Activated CD8-positive, alpha-beta memory T cell treated with anti-CD3 and anti-CD28 coated beads for 4 hours (primary cell): ENCODE measurements around the gene ACSBG1.
"Not testable (repeated sequence)": the region's sequence is repeated elsewhere in the genome, so short reads cannot be mapped to it uniquely, and the experiment has no call there.

Source experiments
- DNase-seq, 2 donors: peaks; one replicate each; pipeline ENCODE4 v3.0.0-alpha.2; 2020; ENCODE audit warnings: low read depth in 2 of 2

Gene ACSBG1

DNA sequence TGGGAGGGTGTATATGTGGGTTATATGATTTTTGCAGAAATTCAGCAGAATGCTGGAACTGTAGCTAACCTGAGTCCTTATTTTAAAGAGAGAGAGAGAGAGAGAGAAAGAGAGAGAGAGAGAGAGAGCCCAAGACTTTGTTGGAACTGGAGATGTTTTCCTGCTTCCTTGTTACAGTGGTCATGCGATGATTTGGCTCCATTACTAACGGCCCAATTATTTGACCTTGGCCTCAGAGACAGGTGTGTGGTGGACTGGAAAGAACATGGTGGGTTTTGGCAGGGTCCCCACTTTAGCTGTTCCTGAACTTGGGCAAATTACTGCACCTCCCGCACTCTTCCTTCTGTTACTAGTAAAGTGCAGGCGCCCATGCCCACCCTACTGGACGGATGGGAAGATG is 14.8 kb upstream of the ACSBG1 start:
- no peak for DNase-seq

DNA sequence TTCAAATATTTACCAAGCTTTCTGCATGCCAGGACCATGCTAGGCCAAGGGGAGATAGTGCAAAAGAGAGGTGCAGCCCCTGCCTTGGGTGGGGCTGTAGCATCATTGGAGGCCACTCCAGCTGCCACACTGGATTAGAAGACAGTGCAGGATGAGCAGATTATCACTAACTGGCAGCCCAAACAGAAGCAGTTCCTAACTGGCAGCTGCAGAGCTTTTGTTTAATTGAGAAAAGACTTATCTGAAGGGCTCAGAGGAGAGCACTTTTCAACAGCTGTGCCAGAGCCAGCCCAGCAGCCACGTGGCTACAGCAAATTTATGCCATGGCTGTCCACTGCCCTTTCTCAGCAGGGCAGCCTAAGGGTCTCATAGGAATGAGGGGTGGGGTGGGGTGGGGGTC is 13.5 kb upstream of the ACSBG1 start:
- no peak for DNase-seq

DNA sequence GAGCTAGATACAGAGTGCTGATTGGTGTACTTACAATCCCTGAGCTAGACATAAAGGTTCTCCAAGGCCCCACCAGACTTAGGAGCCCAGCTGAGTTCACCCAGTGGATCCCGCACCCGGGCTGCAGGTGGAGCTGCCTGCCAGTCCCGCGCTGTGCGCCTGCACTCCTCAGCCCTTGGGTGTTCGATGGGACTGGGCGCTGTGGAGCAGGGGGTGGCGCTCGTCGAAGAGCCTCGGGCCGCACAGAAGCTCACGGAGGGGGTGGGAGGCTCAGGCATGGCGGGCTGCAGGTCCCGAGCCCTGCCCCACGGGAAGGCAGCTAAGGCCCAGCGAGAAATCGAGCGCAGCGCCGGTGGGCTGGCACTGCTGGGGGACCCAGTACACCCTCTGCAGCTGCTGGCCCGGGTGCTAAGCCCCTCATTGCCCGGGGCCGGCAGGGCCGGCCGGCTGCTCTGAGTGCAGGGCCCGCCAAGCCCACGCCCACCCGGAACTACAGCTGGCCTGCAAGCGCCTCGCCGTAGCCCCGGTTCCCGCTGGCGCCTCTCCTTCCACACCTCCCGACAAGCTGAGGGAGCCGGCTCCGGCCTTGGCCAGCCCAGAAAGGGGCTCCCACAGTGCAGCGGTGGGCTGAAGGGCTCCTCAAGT is 11.7 kb upstream of the ACSBG1 start:
- DNase-seq = not testable (repeated sequence)

DNA sequence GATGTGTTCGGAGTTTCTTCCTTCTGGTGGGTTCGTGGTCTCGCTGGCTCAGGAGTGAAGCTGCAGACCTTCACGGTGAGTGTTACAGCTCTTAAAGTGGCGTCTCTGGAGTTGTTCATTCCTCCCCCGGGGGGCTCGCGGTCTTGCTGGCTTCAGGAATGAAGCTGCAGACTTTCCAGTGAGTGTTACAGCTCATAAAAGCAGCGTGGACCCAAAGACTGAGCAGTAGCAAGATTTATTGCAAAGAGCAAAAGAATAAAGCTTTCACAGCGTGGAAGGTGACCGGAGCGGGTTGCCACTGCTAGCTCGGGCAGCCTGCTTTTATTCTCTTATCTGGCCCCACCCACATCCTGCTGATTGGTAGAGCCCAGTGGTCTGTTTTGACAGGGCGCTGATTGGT is 11.0 kb upstream of the ACSBG1 start:
- DNase-seq = not testable (repeated sequence)

DNA sequence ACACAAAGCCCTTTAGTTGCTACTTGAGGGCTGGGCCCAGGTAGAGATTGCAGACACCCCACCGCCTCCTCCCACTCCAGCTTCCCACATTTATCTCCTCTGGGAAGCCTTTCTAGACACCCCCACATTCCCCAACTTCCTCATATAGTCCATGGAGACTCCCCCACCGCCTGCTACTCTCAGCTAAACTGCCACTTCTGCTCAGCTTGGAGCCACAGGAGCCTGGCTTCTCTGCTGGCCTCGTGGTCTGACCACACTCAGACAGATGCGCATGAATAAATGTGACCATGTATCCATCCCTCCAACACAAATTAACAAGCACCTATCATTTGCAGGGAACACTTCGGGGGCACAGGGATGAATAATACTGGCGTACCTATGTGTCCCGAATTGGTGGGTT is 10.5 kb upstream of the ACSBG1 start:
- no peak for DNase-seq

DNA sequence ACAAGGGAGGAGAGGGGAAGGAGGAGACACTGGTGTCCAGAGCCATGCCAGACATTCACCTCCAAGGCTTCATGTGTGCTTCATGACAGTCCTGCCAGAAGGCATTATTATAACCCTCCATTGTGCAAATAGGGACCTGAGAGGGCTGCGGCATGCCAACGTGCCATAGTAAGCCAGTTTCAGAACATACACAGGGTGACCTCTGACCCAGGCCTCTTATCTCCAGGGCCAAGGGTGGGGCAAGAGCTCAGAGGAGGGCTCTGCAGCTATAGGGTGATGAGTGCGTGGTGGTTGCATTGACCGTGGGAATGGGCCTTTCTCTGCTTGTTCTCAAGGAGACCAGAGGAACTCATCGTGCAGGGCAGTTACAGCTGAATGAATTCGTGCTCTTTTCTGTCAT is 9.7 kb upstream of the ACSBG1 start:
- DNase-seq = no peak

DNA sequence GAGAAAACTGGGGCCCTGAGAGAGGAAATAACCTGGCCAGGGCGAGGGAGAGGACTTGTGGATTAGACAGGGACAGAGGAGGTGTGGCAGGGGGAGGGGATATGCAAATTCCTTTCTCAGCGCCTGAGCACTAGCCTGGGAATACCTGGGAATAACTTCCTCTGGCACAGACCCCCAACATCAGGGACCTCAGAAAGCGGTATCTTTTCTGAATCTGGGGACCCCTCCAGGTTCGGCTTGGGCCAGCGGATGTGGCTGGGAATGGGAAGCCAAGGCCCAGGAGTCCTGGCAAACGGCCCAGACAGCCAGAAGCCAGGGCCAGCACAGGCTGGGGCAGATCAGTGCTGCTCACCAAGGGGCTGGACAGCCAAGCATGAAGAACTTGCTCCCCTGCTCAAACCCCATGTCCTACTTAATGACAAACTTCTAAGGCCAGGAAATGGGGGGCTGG is 9.2 kb upstream of the ACSBG1 start:
- no peak for DNase-seq

DNA sequence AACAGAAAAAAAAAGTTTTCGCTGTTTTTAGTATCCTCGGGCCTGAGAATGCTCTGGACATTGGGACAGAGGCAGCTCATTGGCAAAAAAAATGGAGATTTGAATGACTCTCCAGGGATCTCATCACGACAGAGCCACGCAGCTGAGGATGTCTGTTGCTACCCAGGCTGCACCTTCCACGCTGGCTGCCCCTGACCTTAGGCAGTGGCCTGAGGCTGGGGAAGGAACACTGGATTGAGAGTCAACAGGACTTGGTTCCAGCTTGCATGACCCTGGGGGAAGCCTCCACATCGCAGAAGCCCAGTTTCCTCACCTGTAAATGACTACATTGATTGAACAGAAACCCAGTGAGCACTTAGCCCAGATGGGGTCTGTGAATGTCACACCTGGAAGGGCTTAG is 8.7 kb upstream of the ACSBG1 start:
- no peak for DNase-seq

DNA sequence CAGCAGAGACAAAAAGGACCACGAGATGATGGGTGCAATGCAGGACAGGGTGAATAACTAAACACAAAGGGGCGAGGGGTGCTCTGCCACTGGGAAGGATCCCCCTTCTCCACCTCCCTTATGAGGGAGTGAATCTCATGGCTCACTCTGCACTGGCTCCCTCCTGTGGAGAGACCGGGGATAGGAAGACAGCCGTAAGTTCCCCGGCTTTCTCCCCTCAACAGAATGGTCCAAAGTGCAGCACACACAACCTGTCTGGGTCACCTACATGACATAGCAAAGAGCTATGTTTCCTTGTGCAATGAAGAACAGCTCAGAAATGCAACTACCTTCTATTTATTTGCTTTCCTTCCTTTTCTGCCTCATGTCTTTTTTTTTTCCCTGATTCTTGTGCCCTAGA is 7.8 kb upstream of the ACSBG1 start:
- DNase-seq = no peak

DNA sequence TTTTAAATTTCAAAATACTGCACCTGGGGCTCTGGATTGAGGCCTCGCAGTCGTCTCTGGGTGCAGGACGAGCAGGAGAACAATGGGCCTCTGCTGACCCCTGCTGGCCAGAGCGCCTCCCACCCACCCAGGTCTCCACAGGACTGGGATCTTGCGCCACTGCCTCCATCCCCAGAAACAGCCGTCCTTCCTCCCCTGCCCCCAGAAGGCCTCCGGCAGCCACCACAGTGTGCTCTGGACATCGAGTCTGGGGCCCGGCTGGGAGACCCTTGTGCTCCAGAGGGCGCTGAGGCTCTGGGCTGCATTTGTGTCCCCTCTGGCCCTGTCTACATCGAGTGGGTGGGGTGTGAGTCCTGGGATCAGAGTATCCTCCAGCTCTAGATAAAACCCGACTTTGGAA is 6.7 kb upstream of the ACSBG1 start:
- peak; percentile 60 to 61 for DNase-seq

DNA sequence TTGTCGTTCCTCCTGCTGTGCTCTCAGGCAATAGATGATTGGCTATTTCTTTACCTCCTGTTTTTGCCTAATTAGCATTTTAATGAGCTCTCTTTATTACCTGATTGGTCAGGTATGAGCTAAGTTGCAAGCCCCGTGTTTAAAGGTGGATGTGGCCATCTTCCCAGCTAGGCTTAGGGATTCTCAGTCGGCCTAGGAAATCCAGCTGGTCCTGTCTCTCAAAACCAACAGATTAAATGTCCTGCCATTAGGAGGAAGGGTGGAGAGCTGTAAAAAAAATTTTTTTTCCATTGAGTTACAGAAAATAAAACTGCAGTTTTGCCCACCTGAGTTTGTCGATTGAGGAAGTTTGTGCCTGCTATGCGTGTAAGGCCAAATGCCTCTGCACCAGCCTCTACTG is 5.4 kb upstream of the ACSBG1 start:
- no peak for DNase-seq

DNA sequence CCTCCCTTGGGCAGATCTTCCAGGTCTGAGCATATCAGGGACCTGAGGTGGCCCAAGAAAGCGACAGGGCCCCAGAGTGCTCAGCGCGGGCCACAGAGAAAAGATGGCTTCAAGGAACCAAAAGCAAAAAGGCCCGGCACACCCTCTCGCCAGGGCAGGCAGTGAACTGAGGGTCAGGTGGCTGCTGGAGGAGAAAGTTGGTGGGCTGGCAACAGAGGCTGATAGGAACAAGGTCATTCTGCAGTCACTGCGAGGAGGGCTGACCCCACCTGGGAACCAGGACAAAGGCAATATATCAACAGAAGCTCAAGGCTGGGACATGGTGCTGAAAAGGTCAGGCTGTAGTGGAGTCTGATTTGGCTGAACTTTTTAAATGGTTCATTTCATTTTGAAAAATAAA is 2.8 kb upstream of the ACSBG1 start:
- DNase-seq = no peak

DNA sequence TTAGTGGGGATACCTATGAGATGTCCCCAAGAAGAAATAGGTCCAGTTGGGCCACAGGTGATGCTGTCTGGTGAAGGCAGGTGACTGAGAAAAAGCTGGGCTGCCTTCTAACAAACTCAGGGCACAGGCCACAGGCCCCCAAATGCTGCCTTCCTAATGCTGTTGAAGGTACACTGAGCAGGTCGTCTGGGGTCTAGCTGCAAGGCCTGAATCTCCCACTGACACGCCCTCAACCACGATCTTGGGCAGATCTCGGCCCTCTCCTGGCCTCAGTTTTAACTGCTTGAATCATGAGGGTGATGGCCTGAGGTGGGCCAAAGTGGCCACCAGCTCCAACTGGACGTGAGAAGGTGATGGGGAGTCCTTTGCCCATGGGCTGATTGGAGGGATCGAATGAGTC is 2.1 kb upstream of the ACSBG1 start:
- DNase-seq = no peak

DNA sequence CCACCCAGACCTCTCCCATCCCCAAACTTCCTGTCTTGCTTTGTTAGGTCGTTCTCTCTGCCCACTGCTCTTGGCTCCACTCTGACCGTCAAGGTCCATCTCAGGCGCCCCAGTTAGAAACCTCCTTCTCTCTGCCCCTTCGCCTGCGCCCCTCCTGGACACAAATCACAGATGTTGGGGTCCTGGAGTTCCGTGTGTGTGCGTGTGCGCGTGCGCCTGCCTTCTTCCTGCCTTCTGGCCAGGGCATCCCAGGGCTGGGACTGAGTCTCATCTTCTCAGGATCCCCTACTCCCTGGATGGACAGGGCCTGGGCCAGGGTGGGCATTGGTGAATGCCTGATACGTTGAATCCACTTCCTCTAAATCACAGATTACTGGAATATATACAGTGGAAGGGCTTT is 869 bp downstream of the ACSBG1 start:
- no peak for DNase-seq

DNA sequence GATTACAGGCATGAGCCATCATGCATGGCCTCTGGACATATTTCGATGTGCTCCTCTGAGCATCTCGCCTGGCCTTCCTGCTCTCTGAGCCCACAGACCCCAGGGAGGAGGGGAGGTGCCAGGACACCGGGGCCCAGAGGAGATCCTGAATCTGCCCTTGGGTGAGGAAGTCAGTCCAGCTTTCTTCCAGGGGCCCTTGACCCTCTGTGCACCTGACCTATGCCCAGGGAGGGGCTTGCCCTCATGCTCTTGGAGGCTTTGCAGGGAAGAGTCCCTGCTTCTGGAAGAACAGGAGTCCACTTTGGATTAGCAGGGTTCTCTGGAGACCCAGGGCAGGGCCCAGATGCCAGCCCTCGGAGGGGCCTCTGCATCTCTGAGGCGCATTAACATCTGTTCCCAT is 1.4 kb downstream of the ACSBG1 start:
- no peak for DNase-seq

DNA sequence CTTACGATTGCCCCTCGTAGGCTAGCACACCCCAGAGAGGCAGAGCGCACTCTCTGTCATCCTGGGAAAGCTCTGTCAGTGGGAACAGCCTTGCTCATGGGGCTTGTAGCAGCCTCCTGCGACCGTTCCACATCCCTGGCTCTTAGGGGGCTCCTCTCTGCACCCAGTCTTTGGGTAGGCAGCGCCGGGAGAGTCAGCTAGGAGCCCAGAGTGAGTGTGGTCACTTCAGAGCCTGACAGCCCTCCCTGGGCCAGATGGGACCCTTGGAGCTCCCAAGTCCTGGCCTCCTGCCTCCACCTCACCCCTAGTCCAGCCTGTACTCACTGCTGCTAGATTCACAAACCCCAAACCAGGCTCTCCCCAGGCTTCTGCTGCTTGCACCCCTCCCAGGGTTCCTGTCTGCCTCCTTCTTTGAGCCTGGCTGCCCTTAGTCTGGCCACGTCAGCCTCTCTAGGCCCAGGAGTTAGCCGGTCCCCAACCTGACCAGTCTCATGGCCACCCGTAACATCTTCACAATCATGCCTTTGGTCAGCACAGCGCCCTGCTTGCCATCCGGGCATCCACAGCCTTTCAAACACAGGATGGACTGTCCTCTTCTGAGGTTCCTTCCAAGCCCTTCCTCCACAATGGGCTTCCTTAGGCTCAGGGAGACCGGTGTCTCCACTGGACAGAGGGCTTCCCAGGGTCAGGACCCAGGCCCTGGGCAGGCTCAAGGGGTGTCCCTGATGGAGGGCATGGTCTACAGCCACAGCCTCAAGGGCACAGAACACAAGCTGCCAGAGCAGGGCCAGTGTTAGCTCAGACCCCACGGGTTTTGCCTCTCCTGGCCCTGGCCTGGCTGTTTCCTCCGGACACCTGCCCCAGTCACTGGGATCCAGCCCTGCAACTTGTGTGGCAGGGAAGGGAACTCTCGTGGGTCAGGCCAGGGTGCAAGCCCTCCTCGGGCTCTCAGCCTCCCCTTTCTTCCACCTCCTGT is 4.6 kb downstream of the ACSBG1 start:
- no peak for DNase-seq

DNA sequence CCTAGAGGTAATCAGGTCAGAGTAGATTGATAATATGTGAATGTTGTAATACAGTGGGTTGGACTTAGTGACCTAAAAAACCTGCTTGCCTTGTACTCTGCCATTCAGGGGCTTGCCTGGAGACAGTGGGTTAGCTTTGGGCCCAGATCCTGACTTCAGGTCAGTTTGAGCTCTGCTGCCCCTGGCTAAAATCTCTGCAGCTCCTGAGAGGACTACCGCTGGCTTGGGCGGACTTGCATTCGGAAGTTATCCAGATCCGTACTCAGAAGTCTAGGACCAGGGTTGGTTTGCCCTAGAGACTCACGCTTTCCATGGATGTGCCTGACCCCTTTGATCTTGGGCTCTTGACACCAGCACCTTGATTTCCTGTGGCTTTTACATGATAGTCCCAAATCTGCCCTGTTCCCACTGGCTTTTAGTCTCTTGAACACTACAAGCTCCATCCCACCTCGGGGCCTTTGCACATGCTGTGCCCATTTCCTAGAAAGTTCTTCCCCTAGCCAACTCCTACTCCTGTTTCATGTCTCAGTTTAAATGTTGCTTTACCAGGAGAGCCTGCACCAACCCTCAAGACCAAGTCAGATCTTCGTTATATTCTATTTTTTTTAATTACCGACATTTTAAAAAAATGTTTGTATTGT is 5.9 kb downstream of the ACSBG1 start:
- no peak for DNase-seq

DNA sequence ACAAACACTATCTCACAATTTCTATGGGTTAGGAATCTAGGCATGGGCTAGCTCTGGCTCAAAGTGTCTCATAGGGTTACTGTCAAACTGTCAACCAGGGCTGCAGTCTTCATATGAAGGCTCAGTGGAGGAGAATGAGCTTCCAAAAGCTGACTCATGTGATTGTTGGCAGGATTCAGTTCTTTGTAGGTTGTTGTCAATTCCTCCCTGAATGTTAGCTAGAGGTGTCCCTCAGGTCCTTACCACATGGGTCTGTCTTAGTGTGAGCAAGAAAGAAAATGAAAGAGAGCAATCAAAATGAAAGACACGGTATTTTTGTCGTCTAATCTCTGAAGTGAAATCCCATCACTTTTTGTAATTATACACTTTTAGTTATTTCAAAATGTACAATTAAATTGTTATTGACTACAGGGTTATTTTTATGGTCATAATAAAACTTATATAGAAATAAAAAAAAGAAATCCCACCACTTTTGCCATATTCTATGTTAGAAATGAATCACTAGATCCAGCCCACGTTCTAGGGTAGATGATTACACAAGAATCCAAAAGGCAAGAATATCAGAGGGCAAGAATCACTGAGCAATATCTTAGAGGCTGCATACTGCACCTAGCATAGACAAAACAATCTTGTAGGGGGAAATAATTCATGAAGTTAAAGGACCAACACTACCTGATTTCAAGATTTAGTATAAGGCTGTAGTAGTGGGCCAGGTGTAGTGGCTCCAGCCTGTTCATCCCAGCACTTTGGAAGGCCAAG is 8.4 kb downstream of the ACSBG1 start:
- no peak for DNase-seq

DNA sequence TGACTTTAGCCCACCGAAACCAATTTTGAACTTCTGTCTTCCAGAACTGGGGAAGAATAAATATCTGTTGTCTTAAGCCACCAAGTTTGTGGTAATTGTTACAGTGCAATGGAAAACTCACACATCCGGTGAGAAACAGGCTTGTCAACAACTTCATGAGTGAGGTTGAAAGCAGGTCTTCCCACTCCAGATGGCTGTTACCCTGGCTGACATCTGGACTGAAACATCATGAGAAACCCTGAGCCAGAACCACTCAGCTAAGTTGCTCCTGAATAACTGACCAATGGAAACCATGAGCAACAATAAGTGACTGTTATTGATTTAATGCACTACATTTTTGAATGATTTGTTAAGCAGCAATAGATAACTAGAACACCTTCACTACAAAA is 10.3 kb downstream of the ACSBG1 start:
- DNase-seq = no peak

DNA sequence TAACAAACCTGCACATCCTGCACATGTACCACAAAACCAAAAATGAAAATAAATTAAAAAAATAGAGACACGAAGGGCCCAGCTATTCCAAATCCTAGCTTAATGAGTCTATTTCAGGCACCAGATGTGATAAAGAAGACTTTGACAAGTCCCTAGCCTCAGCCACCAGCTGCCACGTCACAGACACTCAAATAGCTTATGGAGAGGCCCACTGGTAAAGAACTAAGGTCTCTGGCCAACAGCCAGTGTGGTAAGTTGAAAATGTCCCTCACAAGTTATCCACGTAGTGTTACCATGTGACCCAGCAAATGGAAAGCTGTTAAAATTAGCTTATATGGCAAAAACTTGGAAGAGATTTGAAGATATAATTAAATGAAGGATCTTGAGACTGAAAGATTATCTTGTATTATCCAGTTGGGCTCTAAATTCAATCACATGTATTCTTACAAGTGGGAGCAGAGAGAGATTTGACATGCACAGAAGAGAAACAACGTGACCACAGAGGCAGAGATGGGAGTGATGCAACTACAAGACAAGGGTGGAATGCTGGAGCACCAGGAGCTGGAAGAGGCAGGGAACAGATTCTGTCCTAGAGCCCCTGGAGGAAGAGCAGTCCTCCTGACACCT is 10.9 kb downstream of the ACSBG1 start:
- no peak for DNase-seq

DNA sequence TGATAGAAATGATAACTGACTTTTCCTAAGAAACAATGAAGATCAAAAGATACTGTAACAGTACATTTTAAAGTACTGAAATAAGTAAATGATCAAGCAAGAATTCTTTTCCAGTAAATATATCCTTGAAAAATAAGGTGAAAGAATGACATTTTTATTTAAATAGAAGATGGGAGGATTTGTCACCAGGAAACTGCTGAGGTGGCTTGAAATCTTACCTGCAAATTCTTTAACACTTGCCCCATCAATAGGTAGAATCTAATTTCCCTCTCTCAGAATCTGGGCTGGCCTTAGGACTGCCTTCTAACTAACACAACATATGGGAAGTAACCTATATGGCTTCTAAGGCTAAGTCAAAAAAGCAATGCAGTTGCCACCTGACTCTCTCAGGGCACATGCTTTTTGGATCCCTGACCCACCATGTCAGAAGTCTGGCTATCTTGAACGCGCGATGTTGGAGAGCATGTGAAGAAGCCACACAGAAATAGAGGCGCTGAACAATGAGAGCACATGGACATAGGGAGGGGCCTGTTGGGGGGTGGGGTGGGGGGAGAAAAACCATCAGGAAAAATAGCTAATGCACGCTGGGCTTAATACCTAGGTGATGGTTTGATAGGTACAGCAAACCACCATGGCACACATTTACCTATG is 11.5 kb downstream of the ACSBG1 start:
- DNase-seq = no peak
